ENCODE data around the gene PRKCH.

Gene PRKCH

GRCh38 chr14:61368781-61369453, 47.5 kb downstream of the PRKCH start:
- DNase-seq, result no peak

- DNase-seq, result no peak
These were observed 48.1 kb downstream of the PRKCH start for GRCh38 chr14:61369454-61369810.

GRCh38 chr14:61372379-61372778, 51.0 kb downstream of the PRKCH start:
- no peak for DNase-seq

- DNase-seq, result no peak
These were observed 51.6 kb downstream of the PRKCH start for GRCh38 chr14:61372842-61373555.

GRCh38 chr14:61374284-61374683, 52.9 kb downstream of the PRKCH start:
- DNase-seq, result no peak

- no peak for DNase-seq
These were observed 53.8 kb downstream of the PRKCH start for GRCh38 chr14:61375218-61375617.

GRCh38 chr14:61376314-61376713, 54.9 kb downstream of the PRKCH start:
- no peak for DNase-seq

- DNase-seq, result no peak
These were observed 56.4 kb downstream of the PRKCH start for GRCh38 chr14:61377749-61378148.

- no peak for DNase-seq
These were observed 58.3 kb downstream of the PRKCH start for GRCh38 chr14:61379639-61380184.

GRCh38 chr14:61380984-61381383, 59.6 kb downstream of the PRKCH start:
- no peak for DNase-seq

- DNase-seq, result no peak
These were observed 60.2 kb downstream of the PRKCH start for GRCh38 chr14:61381553-61381952.

- no peak for DNase-seq
These were observed 61.5 kb downstream of the PRKCH start for GRCh38 chr14:61382842-61383241.

- no peak for DNase-seq
These were observed 63.8 kb downstream of the PRKCH start for GRCh38 chr14:61385002-61385685.

- no peak for DNase-seq
These were observed 64.9 kb downstream of the PRKCH start for GRCh38 chr14:61386173-61386772.

GRCh38 chr14:61387076-61387475, 65.7 kb downstream of the PRKCH start:
- DNase-seq, result no peak

GRCh38 chr14:61388173-61388975, 67.0 kb downstream of the PRKCH start:
- peak; percentile 26 for DNase-seq

GRCh38 chr14:61388976-61389576, 67.7 kb downstream of the PRKCH start:
- DNase-seq, result no peak

- DNase-seq, result no peak
These were observed 69.7 kb downstream of the PRKCH start for GRCh38 chr14:61391119-61391518.

GRCh38 chr14:61392297-61392696, 70.9 kb downstream of the PRKCH start:
- DNase-seq, result no peak

- no peak for DNase-seq
These were observed 73.2 kb downstream of the PRKCH start for GRCh38 chr14:61394542-61394941.

GRCh38 chr14:61395115-61395725, 73.8 kb downstream of the PRKCH start:
- no peak for DNase-seq

- no peak for DNase-seq
These were observed 74.9 kb downstream of the PRKCH start for GRCh38 chr14:61396279-61396678.
